Lower leg skin (tissue), 3 donors: ENCODE results near the gene PRRT4.

Experiments
- CTCF ChIP-seq, 3 donors: fragments of 450-650 bp; IDR thresholded peaks; one replicate each; pipeline ENCODE4 v1.5.1; 2016; ENCODE audit warnings: antibody characterized with exemption in 3 of 3, mild to moderate bottlenecking in 3 of 3, moderate library complexity in 2 of 3
- POLR2A ChIP-seq, 2 donors: fragments of 450-650 bp; IDR thresholded peaks; one replicate each; pipeline ENCODE4 v1.6.1; 2016 to 2017; ENCODE audit warnings: antibody characterized with exemption in 2 of 2, mild to moderate bottlenecking in 1 of 2, moderate library complexity in 1 of 2

- TF ChIP-seq POLR2A (IDR thresholded peaks at IDR 0.05) (no peak), CTCF (IDR thresholded peaks at IDR 0.05) (no peak)
Measured at GRCh38 chr7:128304212-128304611, 57.3 kb downstream of the PRRT4 start.
